IPS DF 4.7 (cell line): Measurements from ENCODE around the gene IL22RA1.

Experiments
- DNase-seq: peaks from one replicate; pipeline ENCODE4 v3.0.0-alpha.2; 2013; ENCODE audit warnings: low spot score; ENCODE audit errors: extremely low read depth

IL22RA1 gene

GRCh38 chr1:24077278-24077978, 65.5 kb downstream of the IL22RA1 start:
- no peak for DNase-seq

GRCh38 chr1:24075946-24076345, 67.0 kb downstream of the IL22RA1 start:
- DNase-seq = no peak

GRCh38 chr1:24075590-24075854, 67.4 kb downstream of the IL22RA1 start:
- no peak for DNase-seq

GRCh38 chr1:24074817-24075589, 67.9 kb downstream of the IL22RA1 start:
- DNase-seq = no peak

- no peak for DNase-seq
Measured at GRCh38 chr1:24074196-24074595, 68.7 kb downstream of the IL22RA1 start.

- DNase-seq = no peak
Measured at GRCh38 chr1:24071941-24072340, 71.0 kb downstream of the IL22RA1 start.

GRCh38 chr1:24070821-24071393, 72.0 kb downstream of the IL22RA1 start:
- DNase-seq = peak; percentile 80

- no peak for DNase-seq
Measured at GRCh38 chr1:24069817-24070216, 73.1 kb downstream of the IL22RA1 start.
